ENCODE results near the gene VSX1.

The VSX1 gene

GRCh38 chr20:25047766-25048165 is 34.2 kb downstream of the VSX1 start:
- CTCF ChIA-PET: no interaction called here
- no peak overlapping the region for H3K27ac ChIP-seq (ENCODE audit: extremely low read depth, low read depth, low read length)
- TF ChIP-seq ZFHX2 (tag by site-specific recombination; conservative IDR thresholded peaks at IDR 0.05) (no peak), ZNF610 (tag by site-specific recombination; IDR thresholded peaks at IDR 0.05; ENCODE audit: borderline replicate concordance) (no peak), ZFP69B (tag by site-specific recombination; IDR thresholded peaks at IDR 0.05) (no peak), EGR2 (tag by site-specific recombination; IDR thresholded peaks at IDR 0.05; ENCODE audit: low read depth) (no peak), ZNF423 (tag by site-specific recombination; IDR thresholded peaks at IDR 0.05) (no peak), ZNF184 (tag by site-specific recombination; IDR thresholded peaks at IDR 0.05) (no peak), TSHZ1 (tag by site-specific recombination; IDR thresholded peaks at IDR 0.05; ENCODE audit: borderline replicate concordance) (no peak), ZFP41 (tag by site-specific recombination; IDR thresholded peaks at IDR 0.05; ENCODE audit: borderline replicate concordance) (no peak), KLF7 (tag by site-specific recombination; IDR thresholded peaks at IDR 0.05; ENCODE audit: borderline replicate concordance) (no peak), ZNF391 (tag by site-specific recombination; IDR thresholded peaks at IDR 0.05; ENCODE audit: borderline replicate concordance, low read depth) (no peak), ZNF174 (tag by site-specific recombination; IDR thresholded peaks at IDR 0.05) (no peak)
- TF ChIP-seq, protein P1, sequence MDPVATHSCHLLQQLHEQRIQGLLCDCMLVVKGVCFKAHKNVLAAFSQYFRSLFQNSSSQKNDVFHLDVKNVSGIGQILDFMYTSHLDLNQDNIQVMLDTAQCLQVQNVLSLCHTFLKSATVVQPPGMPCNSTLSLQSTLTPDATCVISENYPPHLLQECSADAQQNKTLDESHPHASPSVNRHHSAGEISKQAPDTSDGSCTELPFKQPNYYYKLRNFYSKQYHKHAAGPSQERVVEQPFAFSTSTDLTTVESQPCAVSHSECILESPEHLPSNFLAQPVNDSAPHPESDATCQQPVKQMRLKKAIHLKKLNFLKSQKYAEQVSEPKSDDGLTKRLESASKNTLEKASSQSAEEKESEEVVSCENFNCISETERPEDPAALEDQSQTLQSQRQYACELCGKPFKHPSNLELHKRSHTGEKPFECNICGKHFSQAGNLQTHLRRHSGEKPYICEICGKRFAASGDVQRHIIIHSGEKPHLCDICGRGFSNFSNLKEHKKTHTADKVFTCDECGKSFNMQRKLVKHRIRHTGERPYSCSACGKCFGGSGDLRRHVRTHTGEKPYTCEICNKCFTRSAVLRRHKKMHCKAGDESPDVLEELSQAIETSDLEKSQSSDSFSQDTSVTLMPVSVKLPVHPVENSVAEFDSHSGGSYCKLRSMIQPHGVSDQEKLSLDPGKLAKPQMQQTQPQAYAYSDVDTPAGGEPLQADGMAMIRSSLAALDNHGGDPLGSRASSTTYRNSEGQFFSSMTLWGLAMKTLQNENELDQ (tag by site-specific recombination; IDR thresholded peaks at IDR 0.05; ENCODE audit: low read depth): no peak
- H3K4me1 ChIP-seq (ENCODE audit: control insufficient read depth, insufficient read depth, low read length): no peaks in the 10 kb centered on the region
- H3K4me3 ChIP-seq (ENCODE audit: low read depth, low read length): no peak overlapping the region
- POLR2A ChIA-PET: no interaction called here
- H3K36me3 ChIP-seq (ENCODE audit: control insufficient read depth in 2 of 2, insufficient read depth in 1 of 2, low read length in 2 of 2): peaks cover 0 to 7% of the 10 kb centered on the region in 2 experiments; a peak in 1 of 3 replicates
- H3K9me3 ChIP-seq (ENCODE audit: control insufficient read depth, insufficient read depth, low read depth, low read length): no peaks in the 10 kb centered on the region

GRCh38 chr20:25046736-25047666 is 34.9 kb downstream of the VSX1 start:
- peaks cover 0 to 7% of the 10 kb centered on the region in 2 experiments; a peak in 1 of 3 replicates for H3K36me3 ChIP-seq (ENCODE audit: control insufficient read depth in 2 of 2, insufficient read depth in 1 of 2, low read length in 2 of 2)
- H3K4me1 ChIP-seq (ENCODE audit: control insufficient read depth, insufficient read depth, low read length): no peaks in the 10 kb centered on the region
- no peak overlapping the region for H3K4me3 ChIP-seq (ENCODE audit: low read depth, low read length)
- H3K9me3 ChIP-seq (ENCODE audit: control insufficient read depth, insufficient read depth, low read depth, low read length): no peaks in the 10 kb centered on the region
- no peak overlapping the region for H3K27ac ChIP-seq (ENCODE audit: extremely low read depth, low read depth, low read length)
- POLR2A ChIA-PET: no interaction called here
- CTCF ChIA-PET: no interaction called here
- no peak for TF ChIP-seq ZIC2 (tag by site-specific recombination; IDR thresholded peaks at IDR 0.05)
- TF ChIP-seq SP7 (tag by site-specific recombination; IDR thresholded peaks at IDR 0.05): no peak
- TF ChIP-seq ZNF202 (tag by site-specific recombination; IDR thresholded peaks at IDR 0.05; ENCODE audit: borderline replicate concordance): no peak
- no peak for TF ChIP-seq SALL2 (tag by site-specific recombination; IDR thresholded peaks at IDR 0.05; ENCODE audit: borderline replicate concordance)
- no peak for TF ChIP-seq ZNF23 (tag by site-specific recombination; IDR thresholded peaks at IDR 0.05; ENCODE audit: borderline replicate concordance)
- TF ChIP-seq ZNF560 (tag by site-specific recombination; IDR thresholded peaks at IDR 0.05; ENCODE audit: borderline replicate concordance): no peak
- TF ChIP-seq ZNF398 (tag by site-specific recombination; IDR thresholded peaks at IDR 0.05): no peak
- no peak for TF ChIP-seq ZBTB21 (tag by site-specific recombination; IDR thresholded peaks at IDR 0.05)
- no peak for TF ChIP-seq WT1 (tag by site-specific recombination; IDR thresholded peaks at IDR 0.05)
- no peak for TF ChIP-seq ZNF596 (tag by site-specific recombination; IDR thresholded peaks at IDR 0.05)
- TF ChIP-seq, protein P2, sequence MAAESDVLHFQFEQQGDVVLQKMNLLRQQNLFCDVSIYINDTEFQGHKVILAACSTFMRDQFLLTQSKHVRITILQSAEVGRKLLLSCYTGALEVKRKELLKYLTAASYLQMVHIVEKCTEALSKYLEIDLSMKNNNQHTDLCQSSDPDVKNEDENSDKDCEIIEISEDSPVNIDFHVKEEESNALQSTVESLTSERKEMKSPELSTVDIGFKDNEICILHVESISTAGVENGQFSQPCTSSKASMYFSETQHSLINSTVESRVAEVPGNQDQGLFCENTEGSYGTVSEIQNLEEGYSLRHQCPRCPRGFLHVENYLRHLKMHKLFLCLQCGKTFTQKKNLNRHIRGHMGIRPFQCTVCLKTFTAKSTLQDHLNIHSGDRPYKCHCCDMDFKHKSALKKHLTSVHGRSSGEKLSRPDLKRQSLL (tag by site-specific recombination; IDR thresholded peaks at IDR 0.05): no peak
- no peak for TF ChIP-seq ZNF513 (tag by site-specific recombination; IDR thresholded peaks at IDR 0.05)

Data from HEK293 (cell line).